Measurements from ENCODE around the gene WDR72. TPM values are rescaled to one million over a fixed set of nuclear protein-coding genes. Genes with fewer than 3 reads are reported as not detected.

WDR72 gene
- total and polyA plus RNA-seq, 2 of the 13 experiments (the other 11 are each of a cell fraction or from before 2014, with no cell fraction given), result 0.21 to 0.60 TPM

GRCh38 chr15:53789654-53790375 lies 30.4 kb upstream of the WDR72 start:
- no peak overlapping the region for H3K27ac ChIP-seq (ENCODE audit: extremely low read length, insufficient read depth, low read length)
- ChIA-PET POLR2A (no interaction called here), CTCF (ENCODE audit: low intra/inter-chr PET ratio, low total read pairs) (no interaction called here)
- H3K4me1 ChIP-seq (ENCODE audit: insufficient read depth, low read length), result no peaks in the 10 kb centered on the region
- no peaks in the 10 kb centered on the region for H4K20me1 ChIP-seq (ENCODE audit: insufficient read depth, low read length)
- FAIRE-seq, result no peak
- no peak overlapping the region for H3K9ac ChIP-seq (ENCODE audit: insufficient read depth, low read depth, low read length)
- H3K79me2 ChIP-seq (ENCODE audit: insufficient read depth, low read length), result no peaks in the 10 kb centered on the region
- H2AFZ ChIP-seq (ENCODE audit: low read length), result no peak overlapping the region
- in situ Hi-C loops (cut with HindIII; ENCODE audit: extremely low pct_ligation_motif_present, low pct_unique_long_range_greater_than_20kb) (no loop called here), intact Hi-C loops (cut with micrococcal nuclease; ENCODE audit: unreplicated experiment) (no loop called here)
- no TSS peak for BruUV-seq (replicated peaks)
- H3K4me3 ChIP-seq (replicated peaks in 1 of 3; ENCODE audit: insufficient read depth in 1 of 3, low read depth in 2 of 3, low read length in 3 of 3), result no peak overlapping the region
- ATAC-seq, result no peak
- peaks cover 0 to 11% of the 10 kb centered on the region in 2 experiments; a peak in 2 of 5 replicates for H3K27me3 ChIP-seq (ENCODE audit: control insufficient read depth in 1 of 2, insufficient read depth in 2 of 2, low read length in 2 of 2)
- H3K9me3 ChIP-seq (ENCODE audit: low read length), result no peaks in the 10 kb centered on the region
- H3K36me3 ChIP-seq (replicated peaks in 1 of 2; ENCODE audit: control insufficient read depth in 1 of 2, insufficient read depth in 2 of 2, low read length in 2 of 2), result no peaks in the 10 kb centered on the region
- no peak overlapping the region for H3K4me2 ChIP-seq (ENCODE audit: low read depth, low read length)
- WGBS (ENCODE audit: low lambda C conversion rate), result 11% methylated on average over 2 of the region's 2 CpGs
- DNase-seq (ENCODE audit: low spot score), result no peak
- TF ChIP-seq ZSCAN5A (CRISPR knock-in tag; IDR thresholded peaks at IDR 0.05; ENCODE audit: borderline replicate concordance) (no peak), USF2 (IDR thresholded peaks at IDR 0.05; ENCODE audit: low read depth, low read length) (no peak), USF2 (CRISPR knock-in tag; IDR thresholded peaks at IDR 0.05; ENCODE audit: borderline replicate concordance) (no peak), RORA (CRISPR knock-in tag; IDR thresholded peaks at IDR 0.05) (no peak), ZBTB21 (CRISPR knock-in tag; IDR thresholded peaks at IDR 0.05) (no peak), ATF3 (CRISPR knock-in tag; IDR thresholded peaks at IDR 0.05) (no peak), ZNF580 (CRISPR knock-in tag; IDR thresholded peaks at IDR 0.05; ENCODE audit: borderline replicate concordance, low read depth) (no peak), ZNF317 (CRISPR knock-in tag; IDR thresholded peaks at IDR 0.05) (no peak), PHF5A (CRISPR knock-in tag; IDR thresholded peaks at IDR 0.05; ENCODE audit: low read depth, unreplicated experiment) (no peak), SALL1 (CRISPR knock-in tag; IDR thresholded peaks at IDR 0.05) (no peak), SUZ12 (IDR thresholded peaks at IDR 0.05; ENCODE audit: low read depth, low read length) (no peak), ZNF503 (CRISPR knock-in tag; IDR thresholded peaks at IDR 0.05) (no peak), NFKBIZ (CRISPR knock-in tag; IDR thresholded peaks at IDR 0.05) (no peak), IKZF5 (CRISPR knock-in tag; IDR thresholded peaks at IDR 0.05) (no peak)

Measured in HepG2 (cell line).